GM06990 (cell line): ENCODE data around the gene MRGPRE.

ENCODE experiments used
- DNase-seq: peaks from one replicate; pipeline ENCODE4 v3.0.0-alpha.2; 2011; ENCODE audit not compliant: insufficient read length; ENCODE audit errors: extremely low read depth
- H3K27me3 ChIP-seq: replicated peaks from 2 replicates; pipeline ENCODE4 v1.6.0; 2011; ENCODE audit warnings: low read length; ENCODE audit not compliant: control insufficient read depth, insufficient read depth
- H3K36me3 ChIP-seq: 2 replicates; pipeline ENCODE4 v1.5.1; 2011; ENCODE audit warnings: low read length; ENCODE audit not compliant: control insufficient read depth, insufficient read depth
- H3K4me3 ChIP-seq: replicated peaks from 2 replicates; pipeline ENCODE4 v1.5.1; 2011; ENCODE audit warnings: low read depth, mild to moderate bottlenecking, control low read depth, low read length
- TF ChIP-seq, protein P1 (sequence below): IDR thresholded peaks from 2 replicates; pipeline ENCODE4 v1.5.1; 2011; ENCODE audit warnings: low read length, control low read depth, mild to moderate bottlenecking, inconsistent platforms; ENCODE audit not compliant: insufficient read depth, poor library complexity, severe bottlenecking

The MRGPRE gene

DNA sequence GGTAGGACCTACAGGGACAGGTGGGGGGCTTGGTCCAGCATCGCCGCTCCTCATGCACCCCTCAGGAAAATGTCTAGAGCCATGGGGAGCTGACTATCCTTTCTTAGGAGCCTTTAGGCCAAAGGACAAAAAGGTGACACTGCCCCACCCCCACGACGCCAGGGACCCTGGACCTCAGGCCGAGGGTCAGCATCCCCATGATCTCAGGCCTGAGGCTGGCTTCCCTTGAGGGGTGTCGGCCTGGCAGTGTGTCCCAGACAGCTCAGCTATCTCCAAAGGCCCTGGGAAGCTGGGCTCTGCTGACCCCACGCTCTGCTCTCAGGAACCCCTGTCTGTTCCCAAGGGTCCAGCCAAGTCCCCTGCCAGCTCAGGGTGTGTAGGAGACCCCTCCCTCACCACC lies 29.9 kb downstream of the MRGPRE start:
- no peak overlapping the region for H3K4me3 ChIP-seq
- TF ChIP-seq, protein P1, sequence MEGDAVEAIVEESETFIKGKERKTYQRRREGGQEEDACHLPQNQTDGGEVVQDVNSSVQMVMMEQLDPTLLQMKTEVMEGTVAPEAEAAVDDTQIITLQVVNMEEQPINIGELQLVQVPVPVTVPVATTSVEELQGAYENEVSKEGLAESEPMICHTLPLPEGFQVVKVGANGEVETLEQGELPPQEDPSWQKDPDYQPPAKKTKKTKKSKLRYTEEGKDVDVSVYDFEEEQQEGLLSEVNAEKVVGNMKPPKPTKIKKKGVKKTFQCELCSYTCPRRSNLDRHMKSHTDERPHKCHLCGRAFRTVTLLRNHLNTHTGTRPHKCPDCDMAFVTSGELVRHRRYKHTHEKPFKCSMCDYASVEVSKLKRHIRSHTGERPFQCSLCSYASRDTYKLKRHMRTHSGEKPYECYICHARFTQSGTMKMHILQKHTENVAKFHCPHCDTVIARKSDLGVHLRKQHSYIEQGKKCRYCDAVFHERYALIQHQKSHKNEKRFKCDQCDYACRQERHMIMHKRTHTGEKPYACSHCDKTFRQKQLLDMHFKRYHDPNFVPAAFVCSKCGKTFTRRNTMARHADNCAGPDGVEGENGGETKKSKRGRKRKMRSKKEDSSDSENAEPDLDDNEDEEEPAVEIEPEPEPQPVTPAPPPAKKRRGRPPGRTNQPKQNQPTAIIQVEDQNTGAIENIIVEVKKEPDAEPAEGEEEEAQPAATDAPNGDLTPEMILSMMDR, result no peak
- H3K27me3 ChIP-seq, result no peaks in the 10 kb centered on the region; the same call in 1 of the 2 replicates
- no peak for DNase-seq
- no peaks in the 10 kb centered on the region for H3K36me3 ChIP-seq

DNA sequence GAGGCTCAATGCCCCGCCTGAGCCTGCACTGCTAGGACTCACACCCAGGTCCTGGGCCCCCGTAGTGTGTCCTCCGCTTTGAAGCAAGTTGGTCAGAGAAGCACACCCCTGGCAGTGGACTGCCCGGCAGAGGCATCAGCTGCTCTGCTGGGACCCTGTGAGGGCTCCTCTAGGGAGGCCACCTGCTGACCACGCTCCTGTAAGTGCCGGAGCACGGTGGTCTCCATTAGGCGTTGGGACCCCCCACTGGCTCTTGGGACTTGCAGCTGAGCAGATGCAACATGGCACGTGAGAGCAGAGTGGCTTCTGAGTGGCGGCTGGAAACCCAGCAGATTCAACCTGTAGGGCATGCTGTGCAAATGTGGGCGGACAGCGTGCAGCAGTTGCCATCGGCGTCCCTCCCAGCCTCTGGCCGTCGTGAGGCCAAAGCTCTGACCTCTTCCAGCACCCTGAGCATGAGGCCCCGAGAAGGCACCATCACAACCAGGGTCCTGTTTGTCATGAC lies 30.5 kb downstream of the MRGPRE start:
- H3K27me3 ChIP-seq, result no peaks in the 10 kb centered on the region; the same call in 1 of the 2 replicates
- DNase-seq, result no peak
- H3K4me3 ChIP-seq, result no peak overlapping the region
- no peaks in the 10 kb centered on the region for H3K36me3 ChIP-seq
- TF ChIP-seq, protein P1, result no peak

DNA sequence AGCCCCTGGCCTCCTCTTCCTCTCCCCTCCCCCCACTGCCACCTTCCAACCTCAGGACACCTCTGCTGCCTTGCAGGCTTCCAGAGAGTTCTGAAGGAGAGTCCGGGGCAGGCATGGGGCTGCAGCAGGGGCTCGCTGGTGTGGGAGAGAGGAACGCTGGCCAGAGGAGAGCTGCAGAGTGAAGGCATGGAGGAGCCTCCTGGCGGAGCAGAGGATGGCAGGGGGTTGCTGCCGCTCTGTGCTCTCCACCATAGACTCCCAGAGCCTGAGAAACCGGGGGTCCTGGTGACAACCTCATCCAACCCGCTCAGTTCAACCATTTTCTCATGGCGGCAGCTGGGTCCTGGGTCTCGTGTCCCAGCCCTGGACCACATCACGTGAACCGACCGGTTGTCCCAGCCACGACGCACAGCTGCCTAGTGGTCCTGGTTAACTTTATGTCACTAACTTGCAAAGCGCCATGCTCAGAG lies 31.1 kb downstream of the MRGPRE start:
- H3K4me3 ChIP-seq, result no peak overlapping the region
- TF ChIP-seq, protein P1, result no peak
- no peak for DNase-seq
- no peaks in the 10 kb centered on the region; the same call in 1 of the 2 replicates for H3K27me3 ChIP-seq
- no peaks in the 10 kb centered on the region for H3K36me3 ChIP-seq

DNA sequence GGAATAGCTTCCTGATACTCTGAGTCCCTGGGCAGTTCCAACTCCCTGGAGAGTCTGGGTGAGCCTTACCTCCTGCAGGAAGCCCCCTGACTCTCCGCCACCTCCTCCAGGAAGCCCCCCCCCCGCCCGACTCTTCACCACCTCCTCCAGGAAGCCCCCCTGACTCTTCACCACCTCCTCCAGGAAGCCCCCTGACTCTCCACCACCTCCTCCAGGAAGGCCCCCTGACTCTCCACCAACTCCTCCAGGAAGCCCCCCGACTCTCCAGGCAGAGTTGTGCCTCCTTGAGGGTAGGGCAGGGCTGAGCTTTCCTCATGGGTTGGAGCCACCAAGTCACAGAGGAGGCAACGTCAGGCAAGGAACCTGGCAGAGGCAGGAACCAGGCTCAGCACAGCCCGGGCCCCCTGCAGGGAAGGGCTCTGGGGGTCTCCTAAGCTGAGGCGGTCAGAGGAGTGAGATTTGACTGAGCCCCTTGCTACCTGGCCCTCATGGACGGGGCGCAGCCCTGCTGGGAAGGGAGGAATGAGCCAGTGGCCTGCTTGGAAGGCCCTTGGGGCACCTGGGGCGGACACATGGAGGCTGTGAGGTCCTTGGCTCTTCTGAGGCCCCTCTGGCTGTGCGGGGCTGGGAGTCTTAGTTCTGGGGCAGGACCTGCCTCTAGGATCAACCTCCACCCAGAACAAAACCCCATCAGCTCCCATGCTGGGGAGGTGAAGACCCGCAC lies 31.7 kb downstream of the MRGPRE start:
- H3K4me3 ChIP-seq, result no peak overlapping the region
- TF ChIP-seq, protein P1, result no peak
- H3K36me3 ChIP-seq, result no peaks in the 10 kb centered on the region
- no peaks in the 10 kb centered on the region; the same call in 1 of the 2 replicates for H3K27me3 ChIP-seq
- no peak for DNase-seq

DNA sequence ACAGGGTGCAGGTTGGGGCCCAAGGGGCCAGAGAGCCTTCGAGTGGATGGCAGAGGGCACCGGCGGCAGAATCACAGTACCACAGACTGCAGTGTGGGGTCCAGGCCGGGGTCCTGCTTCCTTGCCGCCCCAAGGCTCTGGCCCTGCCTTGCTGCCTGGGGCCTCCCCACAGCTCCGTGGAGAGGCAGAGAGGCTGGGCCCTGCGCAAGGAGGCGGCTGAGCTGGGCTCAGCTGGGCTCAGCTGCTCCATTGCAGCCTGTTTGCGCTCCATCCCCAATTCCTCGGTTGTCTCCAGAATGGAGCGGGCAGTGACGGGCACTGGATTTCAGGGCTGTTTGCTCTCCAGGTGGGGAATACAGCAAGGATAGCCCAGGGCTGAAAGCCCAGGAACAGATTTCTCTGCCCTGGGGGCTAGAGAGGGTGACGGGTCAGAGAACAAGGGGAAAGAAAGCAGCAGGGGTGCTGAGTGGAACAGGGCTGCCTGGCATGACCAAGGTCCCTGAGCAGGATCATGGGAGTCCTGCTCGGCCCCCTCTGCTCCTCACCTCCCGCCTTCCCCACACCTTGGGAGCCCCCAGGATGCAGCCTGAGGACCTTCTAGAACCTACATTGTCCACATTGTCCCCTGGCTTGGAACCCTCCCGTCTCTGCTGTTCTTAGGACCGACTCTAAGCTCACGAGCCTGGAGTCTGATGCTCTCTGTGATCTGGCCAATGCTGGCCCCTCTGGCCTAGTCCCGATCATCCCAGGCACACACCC lies 32.5 kb downstream of the MRGPRE start:
- Histone ChIP-seq H3K36me3 (no peaks in the 10 kb centered on the region), H3K27me3 (no peaks in the 10 kb centered on the region; the same call in 1 of the 2 replicates), H3K4me3 (no peak overlapping the region)
- no peak for DNase-seq
- TF ChIP-seq, protein P1, result no peak
